Measurements from ENCODE around the gene NUMB. TPM values are rescaled to one million over a fixed set of nuclear protein-coding genes. Genes with fewer than 3 reads are reported as not detected.
"Not testable (repeated sequence)": the region's sequence is repeated elsewhere in the genome, so short reads cannot be mapped to it uniquely, and the experiment has no call there.

The NUMB gene
- total RNA-seq, 1 donor from 2014 or later: 41.9 TPM

DNA sequence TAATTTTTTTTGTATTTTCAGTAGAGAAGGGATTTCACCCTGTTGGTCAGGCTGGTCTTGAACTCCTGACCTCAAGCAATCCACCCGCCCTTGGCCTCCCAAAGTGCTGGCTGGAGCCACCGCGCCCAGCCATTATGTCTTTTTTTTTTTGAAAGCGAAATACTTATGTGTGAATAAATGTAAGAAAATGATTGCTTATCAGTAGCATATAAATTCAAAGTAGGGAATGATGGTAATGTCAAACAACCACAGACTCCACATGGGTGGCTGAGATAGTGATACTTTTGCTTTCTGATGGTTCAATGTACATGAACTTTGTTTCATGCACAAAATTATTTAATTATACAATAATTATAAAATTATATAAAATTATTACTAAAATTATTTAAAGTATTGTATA, 145.2 kb downstream of the NUMB start:
- intact Hi-C loops (cut with micrococcal nuclease): no loop called here
- ATAC-seq: no peak
- no peak for DNase-seq

DNA sequence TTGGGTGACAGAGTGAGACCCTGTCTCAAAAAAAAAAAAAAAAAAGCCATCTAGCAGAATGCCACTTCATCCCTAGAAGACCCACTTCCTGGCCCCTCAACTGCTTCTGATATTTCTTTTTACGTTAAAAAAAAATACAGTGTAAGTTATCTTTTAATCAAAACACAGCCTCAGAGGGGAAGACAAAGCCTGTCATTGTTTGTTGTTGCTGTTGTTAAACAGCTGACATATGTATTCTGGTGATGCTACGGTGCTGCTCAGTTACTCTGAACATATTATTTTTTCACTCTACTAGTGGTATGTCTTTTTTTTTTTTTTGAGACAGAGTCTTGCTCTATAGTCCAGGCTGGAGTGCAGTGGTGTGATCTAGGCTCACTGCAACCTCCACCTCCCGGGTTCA, 145.7 kb downstream of the NUMB start:
- intact Hi-C loops (cut with micrococcal nuclease): no loop called here
- DNase-seq (no peak), ATAC-seq (no peak)

DNA sequence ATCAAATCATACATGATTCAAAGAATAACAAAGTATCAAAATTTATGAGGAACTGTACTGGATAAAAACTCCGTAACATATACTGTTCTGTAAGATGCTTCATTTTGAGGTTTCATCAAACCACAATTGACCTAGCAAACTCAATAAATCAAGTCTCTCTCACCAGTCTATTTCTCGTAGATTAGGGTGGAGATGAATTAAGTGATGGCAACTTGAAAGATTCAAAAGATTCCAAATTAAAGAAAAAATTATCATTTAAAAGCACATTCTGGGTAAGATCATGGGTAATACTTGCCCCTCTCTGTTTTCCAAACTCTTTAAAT, 146.7 kb downstream of the NUMB start:
- intact Hi-C loops (cut with micrococcal nuclease): no loop called here
- no peak for DNase-seq

DNA sequence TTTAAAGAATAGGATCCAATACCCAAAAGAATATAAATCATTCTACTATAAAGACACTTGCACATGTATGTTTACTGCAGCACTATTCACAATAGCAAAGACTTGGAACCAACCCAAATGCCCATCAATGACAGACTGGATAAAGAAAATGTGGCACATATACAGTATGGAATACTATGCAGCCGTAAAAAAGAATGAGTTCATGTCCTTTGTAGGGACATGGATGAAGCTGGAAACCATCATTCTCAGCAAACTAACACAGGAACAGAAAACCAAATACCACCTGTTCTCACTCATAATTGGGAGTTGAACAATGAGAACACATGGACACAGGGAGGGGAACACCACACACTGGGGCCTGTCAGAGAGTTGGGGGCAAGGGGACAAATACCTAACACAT, 149.1 kb downstream of the NUMB start:
- intact Hi-C loops (cut with micrococcal nuclease); DNase-seq; ATAC-seq: not testable (repeated sequence)

More for the DNA sequence above, 146.7 kb downstream of the NUMB start:
- ATAC-seq: no peak

GRCh38 chr14:73307261-73307660, 151.1 kb downstream of the NUMB start:
- no peak for ATAC-seq
- intact Hi-C loops (cut with micrococcal nuclease): no loop called here
- no peak for DNase-seq

DNA sequence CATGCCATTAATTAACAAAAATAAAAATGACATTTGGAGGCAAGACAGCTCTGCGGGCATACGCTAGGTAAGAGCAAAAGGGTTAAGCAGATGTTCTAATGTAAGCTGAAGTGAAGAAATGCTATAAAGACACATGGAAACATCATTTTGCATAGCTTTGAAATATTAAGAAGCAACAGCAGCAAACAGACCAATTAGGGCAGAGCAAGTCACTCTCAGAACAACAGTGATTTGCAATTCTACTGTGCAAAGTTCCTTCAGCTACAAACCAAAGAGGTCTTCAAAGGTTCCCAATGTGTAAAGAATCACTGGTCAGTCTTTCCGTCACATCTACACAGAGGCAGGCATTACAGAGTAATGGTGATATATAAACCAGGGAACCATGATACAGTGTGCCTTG, 152.8 kb downstream of the NUMB start:
- ATAC-seq (no peak), DNase-seq (no peak)
- intact Hi-C loops (cut with micrococcal nuclease): no loop called here

DNA sequence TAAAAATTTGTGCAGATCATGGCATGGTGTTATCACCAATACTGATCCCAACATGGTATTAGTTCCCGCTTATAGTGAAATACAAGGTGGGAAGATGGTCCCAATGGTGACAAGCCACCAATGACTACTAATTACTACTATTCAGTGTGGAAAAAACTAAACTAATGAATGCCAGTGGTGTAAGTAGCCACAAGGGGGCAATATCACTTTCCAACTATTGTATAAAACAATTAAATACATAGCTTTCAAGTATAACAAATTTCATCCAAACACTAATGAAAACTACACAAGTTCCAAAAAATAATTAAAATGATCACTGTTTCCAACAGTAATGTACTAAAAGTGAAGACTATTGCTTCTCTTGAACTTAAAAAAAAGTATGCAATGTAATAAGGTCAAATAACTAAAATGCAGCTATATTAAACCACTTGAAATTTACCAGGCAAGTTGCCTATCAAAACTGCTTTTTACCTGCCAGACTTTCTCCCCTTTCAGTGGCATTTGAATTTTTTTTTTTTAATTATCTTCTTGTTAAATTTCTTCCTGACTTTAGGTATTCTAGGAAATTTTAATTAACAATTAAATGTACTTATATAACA, 163.0 kb downstream of the NUMB start:
- intact Hi-C loops (cut with micrococcal nuclease): loop anchor here (5.0 kb wide), 1 partner anchor 177 kb away; no protein-coding TSS in a partner anchor
- ATAC-seq: no peak
- DNase-seq: no peak

GRCh38 chr14:73293782-73294781, 164.3 kb downstream of the NUMB start:
- DNase-seq: no peak
- no peak for ATAC-seq
- intact Hi-C loops (cut with micrococcal nuclease): no loop called here

- ATAC-seq: no peak
- intact Hi-C loops (cut with micrococcal nuclease): no loop called here
- no peak for DNase-seq
These were observed 168.1 kb downstream of the NUMB start for GRCh38 chr14:73290279-73290678.

GRCh38 chr14:73289729-73290128, 168.6 kb downstream of the NUMB start:
- intact Hi-C loops (cut with micrococcal nuclease): no loop called here
- no peak for ATAC-seq
- DNase-seq: no peak

- DNase-seq (no peak), ATAC-seq (no peak)
- intact Hi-C loops (cut with micrococcal nuclease): no loop called here
These were observed 169.0 kb downstream of the NUMB start for GRCh38 chr14:73289308-73289707.

GRCh38 chr14:73287071-73287470, 171.3 kb downstream of the NUMB start:
- intact Hi-C loops (cut with micrococcal nuclease): no loop called here
- ATAC-seq (no peak), DNase-seq (no peak)

GRCh38 chr14:73286598-73286997, 171.7 kb downstream of the NUMB start:
- no peak for ATAC-seq
- intact Hi-C loops (cut with micrococcal nuclease): no loop called here
- DNase-seq: no peak

- DNase-seq (no peak), ATAC-seq (no peak)
- intact Hi-C loops (cut with micrococcal nuclease): no loop called here
These were observed 172.4 kb downstream of the NUMB start for GRCh38 chr14:73285979-73286378.

- no peak for ATAC-seq
- DNase-seq: no peak
- intact Hi-C loops (cut with micrococcal nuclease): no loop called here
These were observed 174.6 kb downstream of the NUMB start for GRCh38 chr14:73283608-73284379.

DNA sequence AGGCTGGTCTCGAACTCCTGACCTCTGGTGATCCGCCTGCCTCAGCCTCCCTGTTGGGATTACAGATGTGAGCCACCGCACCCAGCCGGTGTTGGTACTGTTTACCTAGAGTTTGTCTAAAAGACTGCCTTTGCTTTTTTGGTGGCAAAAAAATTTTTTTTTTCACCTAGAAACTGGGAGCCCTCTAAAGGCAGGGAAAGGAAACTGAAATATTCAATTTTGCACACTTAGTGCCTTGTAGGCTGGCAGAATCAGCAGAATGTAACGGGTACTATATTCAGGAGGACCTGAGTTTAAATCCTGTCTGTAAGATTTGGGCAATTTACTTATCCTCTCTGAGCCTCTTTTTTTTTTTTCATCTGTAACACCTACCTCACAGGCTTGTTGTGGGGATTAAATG, 177.4 kb downstream of the NUMB start:
- intact Hi-C loops (cut with micrococcal nuclease): no loop called here
- ATAC-seq (no peak), DNase-seq (no peak)

DNA sequence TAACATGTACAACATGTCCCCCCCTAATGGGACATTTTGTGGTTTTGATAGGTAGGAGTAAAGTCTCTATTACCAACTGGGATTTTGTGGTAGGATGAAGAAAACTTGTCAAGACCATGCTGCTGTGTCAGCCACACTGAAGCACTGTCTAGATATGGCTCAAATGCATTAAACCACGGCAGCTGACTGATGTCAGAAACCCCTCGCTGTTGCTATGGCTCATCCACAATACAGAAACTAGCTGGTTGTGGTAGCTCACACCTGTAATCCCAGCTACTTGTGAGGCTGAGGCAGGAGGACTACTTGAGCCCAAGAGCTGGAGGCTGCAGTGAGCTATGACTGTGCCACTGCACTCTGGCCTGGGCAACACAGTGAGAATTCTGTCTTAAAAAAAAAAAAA, 181.0 kb downstream of the NUMB start:
- intact Hi-C loops (cut with micrococcal nuclease): no loop called here
- DNase-seq (no peak), ATAC-seq (no peak)

GRCh38 chr14:73276836-73277235, 181.5 kb downstream of the NUMB start:
- ATAC-seq (no peak), DNase-seq (no peak)
- intact Hi-C loops (cut with micrococcal nuclease): no loop called here

- intact Hi-C loops (cut with micrococcal nuclease): no loop called here
- no peak for ATAC-seq
These were observed 184.5 kb downstream of the NUMB start for GRCh38 chr14:73273799-73274198.

DNA sequence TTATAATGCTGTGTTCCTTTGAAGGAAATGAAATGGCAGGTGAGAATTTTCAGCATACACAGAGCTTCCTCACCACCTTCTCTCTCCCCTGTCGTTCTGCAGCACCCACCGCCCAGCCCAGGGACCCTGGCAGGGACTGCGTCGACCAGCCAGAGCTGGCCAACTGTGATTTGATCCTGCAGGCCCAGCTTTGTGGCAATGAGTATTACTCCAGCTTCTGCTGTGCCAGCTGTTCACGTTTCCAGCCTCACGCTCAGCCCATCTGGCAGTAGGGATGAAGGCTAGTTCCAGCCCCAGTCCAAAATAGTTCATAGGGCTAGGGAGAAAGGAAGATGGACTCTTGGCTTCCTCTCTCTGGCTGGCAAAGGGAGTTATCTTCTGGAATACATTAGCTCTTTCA, 186.0 kb downstream of the NUMB start:
- ATAC-seq (no peak), DNase-seq (no peak)
- intact Hi-C loops (cut with micrococcal nuclease): no loop called here

More at GRCh38 chr14:73273799-73274198, 184.5 kb downstream of the NUMB start:
- DNase-seq: no peak
